ENCODE data around the gene MFSD2A. TPM values are rescaled to one million over a fixed set of nuclear protein-coding genes. Genes with fewer than 3 reads are reported as not detected.

Gene MFSD2A
- polyA plus RNA-seq, 1 of the 3 experiments (the other 2 are of a cell fraction) = 6.3 TPM

DNA sequence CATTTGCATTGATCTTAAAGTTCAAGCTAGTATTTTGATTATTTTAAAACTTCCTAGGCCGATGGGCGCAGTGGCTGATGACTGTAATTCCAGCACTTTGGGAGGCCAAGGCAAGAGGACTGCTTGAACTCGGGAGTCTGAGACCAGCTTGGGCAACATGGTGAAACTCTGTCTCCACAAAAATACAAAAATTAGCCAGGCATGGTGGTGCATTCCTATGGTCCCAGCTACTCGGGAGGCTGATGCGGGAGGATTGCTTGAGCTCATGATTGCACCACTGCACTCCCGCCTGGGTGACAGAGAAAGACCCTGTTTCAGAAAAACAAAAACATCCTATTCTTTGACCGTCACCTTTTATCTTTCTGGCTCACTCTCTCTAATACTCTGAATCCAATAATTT is 30.0 kb downstream of the MFSD2A start:
- ChIA-PET CTCF (interaction anchor here (1.2 to 1.4 kb wide), 2 partner anchors 11 to 83 kb away, joined by 4 to 5 read pairs; partner anchors contain the start of gene MYCL), POLR2A (no interaction called here)
- peaks cover 0 to 7% of the 10 kb centered on the region in 2 experiments; a peak in 2 of 4 replicates for H3K4me1 ChIP-seq (ENCODE audit: control insufficient read depth in 1 of 2, insufficient read depth in 2 of 2, low read depth in 1 of 2, low read length in 1 of 2)
- no peaks in the 10 kb centered on the region for H3K9me3 ChIP-seq
- TF ChIP-seq, protein P1, sequence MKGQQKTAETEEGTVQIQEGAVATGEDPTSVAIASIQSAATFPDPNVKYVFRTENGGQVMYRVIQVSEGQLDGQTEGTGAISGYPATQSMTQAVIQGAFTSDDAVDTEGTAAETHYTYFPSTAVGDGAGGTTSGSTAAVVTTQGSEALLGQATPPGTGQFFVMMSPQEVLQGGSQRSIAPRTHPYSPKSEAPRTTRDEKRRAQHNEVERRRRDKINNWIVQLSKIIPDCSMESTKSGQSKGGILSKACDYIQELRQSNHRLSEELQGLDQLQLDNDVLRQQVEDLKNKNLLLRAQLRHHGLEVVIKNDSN (IDR thresholded peaks at IDR 0.05; ENCODE audit: borderline replicate concordance, low read depth) = no peak
- TF ChIP-seq MEF2A (IDR thresholded peaks at IDR 0.05; ENCODE audit: borderline replicate concordance, low read depth) = no peak
- peaks cover 4% of the 10 kb centered on the region for H3F3A ChIP-seq (replicated peaks; ENCODE audit: insufficient read depth)
- no peak overlapping the region for H3K4me2 ChIP-seq
- H3K9ac ChIP-seq = no peak overlapping the region
- H3K36me3 ChIP-seq (replicated peaks in 1 of 2; ENCODE audit: control insufficient read depth in 1 of 2, insufficient read depth in 2 of 2, low read length in 1 of 2) = no peaks in the 10 kb centered on the region
- no peaks in the 10 kb centered on the region for H3K79me2 ChIP-seq (ENCODE audit: insufficient read depth)
- no peaks in the 10 kb centered on the region for H3K9me2 ChIP-seq
- 92% methylated on average over 7 of the region's 7 CpGs for WGBS (ENCODE audit: low lambda C conversion rate)
- DNase-seq = no peak
- no peaks in the 10 kb centered on the region for H3K27me3 ChIP-seq (ENCODE audit: insufficient read depth)
- H3K27ac ChIP-seq (ENCODE audit: low read depth in 2 of 2, low read length in 1 of 2) = no peak overlapping the region
- H4K20me1 ChIP-seq (ENCODE audit: insufficient read depth) = no peaks in the 10 kb centered on the region
- no peak overlapping the region for H2AFZ ChIP-seq (ENCODE audit: low read depth)
- no peak overlapping the region for H3K4me3 ChIP-seq (ENCODE audit: low read depth in 2 of 2, low read length in 1 of 2)

DNA sequence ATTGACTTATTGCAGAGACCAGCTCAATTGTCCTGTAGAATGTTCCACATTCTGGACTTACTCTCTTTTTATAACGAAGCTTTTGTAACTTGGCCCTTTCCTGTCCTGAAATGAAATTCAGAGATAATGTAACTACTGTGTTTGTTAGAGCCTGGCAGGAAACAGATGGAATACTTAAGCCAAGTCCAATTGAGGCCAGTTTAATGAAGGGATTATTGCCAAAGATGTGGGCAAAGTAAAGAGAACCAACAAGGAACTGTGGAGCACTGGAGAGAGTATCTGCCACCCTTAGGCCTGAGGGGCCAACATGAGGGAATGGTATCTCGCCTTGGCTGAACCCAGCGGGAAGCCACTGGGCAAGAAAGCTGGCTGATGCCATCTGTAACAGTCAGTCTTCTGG is 32.9 kb downstream of the MFSD2A start:
- Histone ChIP-seq H4K20me1 (ENCODE audit: insufficient read depth) (no peaks in the 10 kb centered on the region), H3K9me2 (no peaks in the 10 kb centered on the region), H3K9me3 (no peaks in the 10 kb centered on the region), H3K4me2 (no peak overlapping the region), H3K36me3 (replicated peaks in 1 of 2; ENCODE audit: control insufficient read depth in 1 of 2, insufficient read depth in 2 of 2, low read length in 1 of 2) (no peaks in the 10 kb centered on the region), H3K9ac (no peak overlapping the region), H3F3A (replicated peaks; ENCODE audit: insufficient read depth) (no peaks in the 10 kb centered on the region), H3K4me1 (ENCODE audit: control insufficient read depth in 1 of 2, insufficient read depth in 2 of 2, low read depth in 1 of 2, low read length in 1 of 2) (no peaks in the 10 kb centered on the region), H3K79me2 (ENCODE audit: insufficient read depth) (no peaks in the 10 kb centered on the region), H3K27me3 (ENCODE audit: insufficient read depth) (no peaks in the 10 kb centered on the region), H3K4me3 (ENCODE audit: low read depth in 2 of 2, low read length in 1 of 2) (no peak overlapping the region), H2AFZ (ENCODE audit: low read depth) (no peak overlapping the region), H3K27ac (ENCODE audit: low read depth in 2 of 2, low read length in 1 of 2) (no peak overlapping the region)
- ChIA-PET CTCF (interaction anchor here (0.7 to 1.3 kb wide), 3 partner anchors 14 to 268 kb away, joined by 3 to 4 read pairs (median 3); no protein-coding TSS in a partner anchor), POLR2A (no interaction called here)
- 75% methylated on average over 3 of the region's 3 CpGs for WGBS (ENCODE audit: low lambda C conversion rate)
- no peak for DNase-seq
- TF ChIP-seq GATA2 (CRISPR knock-in tag; IDR thresholded peaks at IDR 0.05) (no peak), FOXJ3 (CRISPR knock-in tag; IDR thresholded peaks at IDR 0.05) (no peak), CHD2 (IDR thresholded peaks at IDR 0.05; ENCODE audit: low read length, partially characterized antibody) (no peak)
- TF ChIP-seq, protein P2, sequence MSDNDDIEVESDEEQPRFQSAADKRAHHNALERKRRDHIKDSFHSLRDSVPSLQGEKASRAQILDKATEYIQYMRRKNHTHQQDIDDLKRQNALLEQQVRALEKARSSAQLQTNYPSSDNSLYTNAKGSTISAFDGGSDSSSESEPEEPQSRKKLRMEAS (IDR thresholded peaks at IDR 0.05; ENCODE audit: low read depth) = no peak
- TF ChIP-seq, protein P1 (IDR thresholded peaks at IDR 0.05; ENCODE audit: borderline replicate concordance, low read depth) = no peak

DNA sequence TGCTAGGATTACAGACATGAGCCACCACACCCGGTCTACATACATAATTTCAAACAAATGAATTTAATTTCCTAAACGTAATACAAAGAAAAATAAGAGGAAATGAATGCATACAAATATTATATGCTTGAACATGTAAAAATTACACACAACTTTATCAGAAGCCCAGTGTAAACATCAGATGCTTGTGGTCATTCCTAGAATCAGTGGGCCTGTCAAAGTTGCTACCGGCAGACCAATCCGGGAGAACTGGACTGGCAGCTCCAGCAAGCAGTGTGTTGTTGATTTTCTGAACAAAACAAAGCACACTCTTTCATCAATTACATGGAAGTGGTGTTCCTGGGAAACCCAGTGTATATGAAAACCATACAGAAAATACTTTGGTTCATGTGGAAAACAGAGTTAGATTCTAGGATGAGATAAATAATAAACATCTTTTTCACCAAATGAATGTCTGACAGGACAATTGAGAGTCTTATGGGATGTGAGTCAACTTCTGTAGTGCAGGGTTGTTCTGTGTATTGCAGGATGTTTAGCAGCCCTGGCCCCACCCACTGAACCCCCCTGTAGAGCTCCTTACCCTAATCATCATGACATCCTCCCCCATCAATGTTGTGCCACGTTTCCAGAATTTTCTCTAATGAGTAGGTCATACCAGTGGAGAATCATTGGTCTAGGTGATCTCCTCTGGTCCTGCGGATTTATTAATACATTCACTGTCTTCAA is 33.8 kb downstream of the MFSD2A start:
- Histone ChIP-seq H3K27me3 (ENCODE audit: insufficient read depth) (no peaks in the 10 kb centered on the region), H3K36me3 (replicated peaks in 1 of 2; ENCODE audit: control insufficient read depth in 1 of 2, insufficient read depth in 2 of 2, low read length in 1 of 2) (no peaks in the 10 kb centered on the region), H3F3A (replicated peaks; ENCODE audit: insufficient read depth) (no peaks in the 10 kb centered on the region), H4K20me1 (ENCODE audit: insufficient read depth) (no peaks in the 10 kb centered on the region), H3K9me3 (no peaks in the 10 kb centered on the region), H3K4me2 (no peak overlapping the region), H3K79me2 (ENCODE audit: insufficient read depth) (no peaks in the 10 kb centered on the region), H3K4me3 (ENCODE audit: low read depth in 2 of 2, low read length in 1 of 2) (no peak overlapping the region), H3K9me2 (no peaks in the 10 kb centered on the region), H3K9ac (no peak overlapping the region), H3K4me1 (ENCODE audit: control insufficient read depth in 1 of 2, insufficient read depth in 2 of 2, low read depth in 1 of 2, low read length in 1 of 2) (no peaks in the 10 kb centered on the region), H2AFZ (ENCODE audit: low read depth) (no peak overlapping the region), H3K27ac (ENCODE audit: low read depth in 2 of 2, low read length in 1 of 2) (no peak overlapping the region)
- POLR2A ChIA-PET = no interaction called here
- CTCF ChIA-PET = interaction anchor here (0.7 to 1.3 kb wide), 4 partner anchors 15 to 349 kb away, joined by 3 to 4 read pairs (median 4); no protein-coding TSS in a partner anchor
- DNase-seq = no peak
- WGBS (ENCODE audit: low lambda C conversion rate) = 83% methylated on average over 6 of the region's 6 CpGs
- TF ChIP-seq YY1 (IDR thresholded peaks at IDR 0.05; ENCODE audit: low read depth) (no peak), SMC3 (IDR thresholded peaks at IDR 0.05; ENCODE audit: low read depth, low read length) (no peak), RFX5 (IDR thresholded peaks at IDR 0.05; ENCODE audit: low read length) (no peak), SIN3A (IDR thresholded peaks at IDR 0.05; ENCODE audit: borderline replicate concordance, low read depth, low read length) (no peak), RCOR1 (IDR thresholded peaks at IDR 0.05; ENCODE audit: low read length) (no peak), ELF1 (IDR thresholded peaks at IDR 0.05) (no peak)
- TF ChIP-seq, protein P3, sequence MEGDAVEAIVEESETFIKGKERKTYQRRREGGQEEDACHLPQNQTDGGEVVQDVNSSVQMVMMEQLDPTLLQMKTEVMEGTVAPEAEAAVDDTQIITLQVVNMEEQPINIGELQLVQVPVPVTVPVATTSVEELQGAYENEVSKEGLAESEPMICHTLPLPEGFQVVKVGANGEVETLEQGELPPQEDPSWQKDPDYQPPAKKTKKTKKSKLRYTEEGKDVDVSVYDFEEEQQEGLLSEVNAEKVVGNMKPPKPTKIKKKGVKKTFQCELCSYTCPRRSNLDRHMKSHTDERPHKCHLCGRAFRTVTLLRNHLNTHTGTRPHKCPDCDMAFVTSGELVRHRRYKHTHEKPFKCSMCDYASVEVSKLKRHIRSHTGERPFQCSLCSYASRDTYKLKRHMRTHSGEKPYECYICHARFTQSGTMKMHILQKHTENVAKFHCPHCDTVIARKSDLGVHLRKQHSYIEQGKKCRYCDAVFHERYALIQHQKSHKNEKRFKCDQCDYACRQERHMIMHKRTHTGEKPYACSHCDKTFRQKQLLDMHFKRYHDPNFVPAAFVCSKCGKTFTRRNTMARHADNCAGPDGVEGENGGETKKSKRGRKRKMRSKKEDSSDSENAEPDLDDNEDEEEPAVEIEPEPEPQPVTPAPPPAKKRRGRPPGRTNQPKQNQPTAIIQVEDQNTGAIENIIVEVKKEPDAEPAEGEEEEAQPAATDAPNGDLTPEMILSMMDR (IDR thresholded peaks at IDR 0.05) = no peak

Data from SK-N-SH (cell line).